ENCODE measurements around the gene TTC23L.

DNA sequence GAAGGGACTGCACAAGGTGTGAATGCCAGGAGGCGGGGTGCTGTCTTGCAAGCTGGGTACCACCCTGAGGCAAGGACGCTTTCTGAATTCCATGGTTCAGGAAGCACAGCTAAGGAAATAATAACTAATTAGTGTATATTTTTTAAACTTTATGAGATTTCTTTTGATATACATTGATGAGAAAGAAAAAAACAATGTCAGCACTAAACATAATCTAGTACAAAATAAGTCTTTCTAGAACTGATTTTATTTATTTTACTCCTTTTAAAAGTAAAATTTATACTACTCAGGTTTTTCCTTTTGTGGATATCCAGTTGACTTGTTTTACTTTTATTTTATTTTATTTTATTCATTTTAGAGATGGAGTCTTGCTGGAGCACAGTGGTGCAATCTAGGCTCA is 94.0 kb downstream of the TTC23L start:
- TF ChIP-seq POLR2A (IDR thresholded peaks at IDR 0.05) (no peak), POLR2AphosphoS5 (IDR thresholded peaks at IDR 0.05) (no peak), EP300 (IDR thresholded peaks at IDR 0.05) (no peak)

All from gastroesophageal sphincter (tissue), 2 donors.